ENCODE measurements around the gene DAB1. TPM values are rescaled to one million over a fixed set of nuclear protein-coding genes. Genes with fewer than 3 reads are reported as not detected.

Gene DAB1
- total RNA-seq, 3 donors from 2014 or later, result 0.61 to 2.0 (median 0.92) TPM

- DNase-seq, result no peak
- no peaks in the 10 kb centered on the region for H3K4me1 ChIP-seq (ENCODE audit: low read depth)
- H3K4me3 ChIP-seq, result no peak overlapping the region
- H3K36me3 ChIP-seq (ENCODE audit: low read depth), result no peaks in the 10 kb centered on the region
- no peaks in the 10 kb centered on the region for H3K9me3 ChIP-seq
- no peak for TF ChIP-seq CTCF (IDR thresholded peaks at IDR 0.05)
- intact Hi-C loops (cut with DNase I, micrococcal nuclease), result no loop called here
- no peak for ATAC-seq
These were observed 321.1 kb downstream of the DAB1 start for GRCh38 chr1:57102561-57103326.

GRCh38 chr1:57101209-57101608, 322.7 kb downstream of the DAB1 start:
- intact Hi-C loops (cut with DNase I, micrococcal nuclease), result no loop called here
- H3K4me3 ChIP-seq, result no peak overlapping the region
- H3K9me3 ChIP-seq, result no peaks in the 10 kb centered on the region
- TF ChIP-seq CTCF (IDR thresholded peaks at IDR 0.05), result no peak
- H3K4me1 ChIP-seq (ENCODE audit: low read depth), result no peaks in the 10 kb centered on the region
- H3K36me3 ChIP-seq (ENCODE audit: low read depth), result no peaks in the 10 kb centered on the region
- DNase-seq (no peak), ATAC-seq (no peak)

- ATAC-seq, result no peak
- DNase-seq, result no peak
- H3K36me3 ChIP-seq (ENCODE audit: low read depth), result no peaks in the 10 kb centered on the region
- no peaks in the 10 kb centered on the region for H3K9me3 ChIP-seq
- intact Hi-C loops (cut with DNase I, micrococcal nuclease), result no loop called here
- no peak for TF ChIP-seq CTCF (IDR thresholded peaks at IDR 0.05)
- no peaks in the 10 kb centered on the region for H3K4me1 ChIP-seq (ENCODE audit: low read depth)
- H3K4me3 ChIP-seq, result no peak overlapping the region
These were observed 329.1 kb downstream of the DAB1 start for GRCh38 chr1:57094749-57095148.

GRCh38 chr1:57093122-57093521, 330.7 kb downstream of the DAB1 start:
- Histone ChIP-seq H3K36me3 (ENCODE audit: low read depth) (no peaks in the 10 kb centered on the region), H3K9me3 (no peaks in the 10 kb centered on the region), H3K4me1 (ENCODE audit: low read depth) (no peaks in the 10 kb centered on the region), H3K4me3 (no peak overlapping the region)
- DNase-seq (no peak), ATAC-seq (no peak)
- no peak for TF ChIP-seq CTCF (IDR thresholded peaks at IDR 0.05)
- intact Hi-C loops (cut with DNase I, micrococcal nuclease), result no loop called here

- Histone ChIP-seq H3K4me3 (no peak overlapping the region), H3K9me3 (no peaks in the 10 kb centered on the region), H3K36me3 (ENCODE audit: low read depth) (no peaks in the 10 kb centered on the region), H3K4me1 (ENCODE audit: low read depth) (no peaks in the 10 kb centered on the region)
- intact Hi-C loops (cut with DNase I, micrococcal nuclease), result no loop called here
- TF ChIP-seq CTCF (IDR thresholded peaks at IDR 0.05), result no peak
- DNase-seq (no peak), ATAC-seq (no peak)
These were observed 332.2 kb downstream of the DAB1 start for GRCh38 chr1:57091642-57092041.
